ENCODE data around the gene PINK1. TPM values are rescaled to one million over a fixed set of nuclear protein-coding genes. Genes with fewer than 3 reads are reported as not detected.

PINK1 gene
- total RNA-seq, 3 donors from 2014 or later (not counting 1 experiment from before 2014, with no cell fraction given): 10.8 to 16.2 (median 15.0) TPM

DNA sequence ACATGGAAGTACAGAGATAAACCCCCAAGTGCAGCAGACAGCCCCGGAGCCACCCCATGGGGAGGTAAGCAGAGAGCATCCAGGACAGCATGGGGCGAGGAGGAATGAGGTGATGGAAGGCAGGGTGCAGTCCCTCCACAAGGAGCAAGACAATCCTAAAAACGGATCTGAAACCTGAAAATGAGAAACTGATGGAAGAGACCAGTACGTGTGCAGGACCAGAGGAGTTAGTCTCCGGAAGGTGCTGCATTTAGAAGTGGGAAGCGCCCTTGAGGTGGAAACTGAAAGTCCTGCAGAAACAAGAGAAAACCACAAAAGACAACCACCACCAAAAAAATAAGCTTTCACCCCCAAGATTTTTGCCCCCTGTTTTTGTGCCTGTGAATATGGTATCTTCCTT, 45.3 kb downstream of the PINK1 start:
- TF ChIP-seq, protein P1, sequence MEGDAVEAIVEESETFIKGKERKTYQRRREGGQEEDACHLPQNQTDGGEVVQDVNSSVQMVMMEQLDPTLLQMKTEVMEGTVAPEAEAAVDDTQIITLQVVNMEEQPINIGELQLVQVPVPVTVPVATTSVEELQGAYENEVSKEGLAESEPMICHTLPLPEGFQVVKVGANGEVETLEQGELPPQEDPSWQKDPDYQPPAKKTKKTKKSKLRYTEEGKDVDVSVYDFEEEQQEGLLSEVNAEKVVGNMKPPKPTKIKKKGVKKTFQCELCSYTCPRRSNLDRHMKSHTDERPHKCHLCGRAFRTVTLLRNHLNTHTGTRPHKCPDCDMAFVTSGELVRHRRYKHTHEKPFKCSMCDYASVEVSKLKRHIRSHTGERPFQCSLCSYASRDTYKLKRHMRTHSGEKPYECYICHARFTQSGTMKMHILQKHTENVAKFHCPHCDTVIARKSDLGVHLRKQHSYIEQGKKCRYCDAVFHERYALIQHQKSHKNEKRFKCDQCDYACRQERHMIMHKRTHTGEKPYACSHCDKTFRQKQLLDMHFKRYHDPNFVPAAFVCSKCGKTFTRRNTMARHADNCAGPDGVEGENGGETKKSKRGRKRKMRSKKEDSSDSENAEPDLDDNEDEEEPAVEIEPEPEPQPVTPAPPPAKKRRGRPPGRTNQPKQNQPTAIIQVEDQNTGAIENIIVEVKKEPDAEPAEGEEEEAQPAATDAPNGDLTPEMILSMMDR (IDR thresholded peaks at IDR 0.05): no peak
- peak overlapping the region; percentile 0 for H3K4me3 Mint-ChIP-seq
- H3K36me3 Mint-ChIP-seq: no peaks in the 10 kb centered on the region
- peaks cover 0 to 2% of the 10 kb centered on the region in 2 donors for H3K27me3 Mint-ChIP-seq (ENCODE audit: low read depth in 2 of 2)
- peaks cover 6 to 7% of the 10 kb centered on the region in 2 donors for H3K4me1 Mint-ChIP-seq
- DNase-seq (no peak), ATAC-seq (no peak)
- no peaks in the 10 kb centered on the region for H3K9me3 ChIP-seq (ENCODE audit: control insufficient read depth, insufficient read depth, low read length)
- no peak overlapping the region for H3K27ac Mint-ChIP-seq
- intact Hi-C loops (cut with micrococcal nuclease): no loop called here
- H3K36me3 ChIP-seq (ENCODE audit: control insufficient read depth, insufficient read depth, low read length): no peaks in the 10 kb centered on the region
- no peak overlapping the region for H3K4me3 ChIP-seq (ENCODE audit: low read length)
- H3K9me3 Mint-ChIP-seq: no peaks in the 10 kb centered on the region
- no peaks in the 10 kb centered on the region for H3K27me3 ChIP-seq (ENCODE audit: control insufficient read depth, insufficient read depth, low read length)
- H3K27ac ChIP-seq (ENCODE audit: low read length): no peak overlapping the region
- H3K4me1 ChIP-seq (ENCODE audit: control insufficient read depth, insufficient read depth, low read length): peaks cover 22% of the 10 kb centered on the region
- 27% methylated on average over 4 of the region's 6 CpGs for WGBS (ENCODE audit: insufficient coverage)

DNA sequence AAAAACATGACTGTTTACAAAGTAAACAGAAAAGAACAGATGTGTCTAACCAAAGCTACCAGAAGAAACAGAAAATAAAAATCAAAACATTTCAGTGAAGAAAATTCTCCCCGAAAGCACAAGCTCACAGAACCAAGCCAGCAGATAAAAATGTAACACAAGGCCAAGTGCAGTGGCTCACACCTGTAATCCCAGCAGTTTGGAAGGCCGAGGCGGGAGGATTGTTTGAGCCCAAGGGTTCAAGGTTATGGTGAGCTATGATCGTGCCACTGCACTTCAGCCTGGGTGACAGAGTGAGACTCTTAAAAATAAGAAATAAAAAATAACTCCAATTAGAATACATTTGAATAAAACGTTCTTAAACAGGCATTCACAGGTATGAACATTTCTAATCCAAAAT, 47.0 kb downstream of the PINK1 start:
- peaks cover 0 to 2% of the 10 kb centered on the region in 2 donors for H3K27me3 Mint-ChIP-seq (ENCODE audit: low read depth in 2 of 2)
- H3K27me3 ChIP-seq (ENCODE audit: control insufficient read depth, insufficient read depth, low read length): no peaks in the 10 kb centered on the region
- WGBS (ENCODE audit: insufficient coverage): 90% methylated on average over 3 of the region's 5 CpGs
- H3K4me3 ChIP-seq (ENCODE audit: low read length): no peak overlapping the region
- no peak overlapping the region for H3K27ac ChIP-seq (ENCODE audit: low read length)
- intact Hi-C loops (cut with micrococcal nuclease): no loop called here
- no peaks in the 10 kb centered on the region for H3K36me3 ChIP-seq (ENCODE audit: control insufficient read depth, insufficient read depth, low read length)
- H3K9me3 Mint-ChIP-seq: no peaks in the 10 kb centered on the region
- H3K27ac Mint-ChIP-seq: no peak overlapping the region
- no peaks in the 10 kb centered on the region for H3K9me3 ChIP-seq (ENCODE audit: control insufficient read depth, insufficient read depth, low read length)
- no peaks in the 10 kb centered on the region for H3K36me3 Mint-ChIP-seq
- H3K4me1 Mint-ChIP-seq: peaks cover 6 to 7% of the 10 kb centered on the region in 2 donors
- ATAC-seq: no peak
- DNase-seq: no peak
- H3K4me1 ChIP-seq (ENCODE audit: control insufficient read depth, insufficient read depth, low read length): peaks cover 22% of the 10 kb centered on the region
- TF ChIP-seq, protein P1 (IDR thresholded peaks at IDR 0.05): no peak
- no peak overlapping the region for H3K4me3 Mint-ChIP-seq

DNA sequence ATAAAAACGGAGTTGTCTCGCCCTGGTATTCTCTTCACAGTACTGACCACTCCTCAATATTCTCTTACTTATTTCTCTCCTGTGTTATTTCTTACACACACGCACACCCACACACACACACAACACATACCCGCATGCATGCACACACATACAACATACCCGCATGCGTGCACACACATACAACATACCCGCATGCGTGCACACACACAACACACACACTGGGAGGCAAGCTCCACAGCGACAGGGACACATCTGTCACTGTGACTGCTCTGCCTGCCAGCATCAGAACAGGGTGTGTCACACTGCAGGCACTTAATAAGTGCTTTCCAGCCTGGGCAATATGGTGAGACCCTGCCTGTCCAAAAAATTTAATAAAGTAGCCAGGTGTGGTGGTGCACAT, 48.7 kb downstream of the PINK1 start:
- no peaks in the 10 kb centered on the region for H3K27me3 ChIP-seq (ENCODE audit: control insufficient read depth, insufficient read depth, low read length)
- 94% methylated on average over 9 of the region's 9 CpGs for WGBS (ENCODE audit: insufficient coverage)
- H3K4me3 Mint-ChIP-seq: no peak overlapping the region
- H3K4me1 ChIP-seq (ENCODE audit: control insufficient read depth, insufficient read depth, low read length): peaks cover 22% of the 10 kb centered on the region
- no peaks in the 10 kb centered on the region for H3K36me3 ChIP-seq (ENCODE audit: control insufficient read depth, insufficient read depth, low read length)
- no peaks in the 10 kb centered on the region for H3K36me3 Mint-ChIP-seq
- intact Hi-C loops (cut with micrococcal nuclease): no loop called here
- TF ChIP-seq, protein P1 (IDR thresholded peaks at IDR 0.05): no peak
- H3K9me3 ChIP-seq (ENCODE audit: control insufficient read depth, insufficient read depth, low read length): no peaks in the 10 kb centered on the region
- no peak overlapping the region for H3K27ac ChIP-seq (ENCODE audit: low read length)
- no peak overlapping the region for H3K27ac Mint-ChIP-seq
- H3K4me1 Mint-ChIP-seq: peaks cover 6 to 7% of the 10 kb centered on the region in 2 donors
- DNase-seq (no peak), ATAC-seq (no peak)
- no peak overlapping the region for H3K4me3 ChIP-seq (ENCODE audit: low read length)
- H3K9me3 Mint-ChIP-seq: no peaks in the 10 kb centered on the region
- H3K27me3 Mint-ChIP-seq (ENCODE audit: low read depth in 2 of 2): no peaks in the 10 kb centered on the region

DNA sequence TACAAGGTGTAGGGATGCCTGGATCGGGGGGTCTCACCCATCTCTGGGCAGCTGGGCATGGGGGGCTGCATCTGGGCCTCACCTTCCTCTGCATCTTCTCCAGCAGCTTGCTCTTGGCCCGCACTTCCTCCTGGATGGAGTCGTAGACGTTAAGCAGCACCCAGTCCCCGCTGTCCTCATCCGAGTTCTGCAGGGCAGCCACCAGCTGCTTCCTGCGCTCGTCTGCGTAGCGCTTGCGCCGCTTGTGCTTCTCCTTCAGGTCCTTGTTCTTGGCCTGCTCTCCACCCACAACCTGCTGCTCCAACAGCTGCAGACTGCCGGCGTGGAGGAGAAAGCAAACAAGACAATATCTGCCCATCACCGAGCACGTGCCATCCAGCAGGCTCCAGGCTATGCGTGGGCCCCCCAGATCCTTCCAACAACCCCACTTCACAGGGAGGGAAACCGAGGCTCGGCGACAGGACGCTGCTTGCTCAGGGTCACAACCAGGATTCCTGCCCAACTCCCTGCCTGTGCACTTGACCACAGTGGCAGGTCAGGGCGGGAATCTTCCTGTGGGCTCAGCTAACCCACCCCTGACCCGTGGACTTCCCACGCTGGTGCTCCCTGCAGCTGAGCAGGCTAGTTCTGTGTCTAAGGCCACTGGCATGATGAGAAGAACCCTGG, 49.4 kb downstream of the PINK1 start:
- H3K27me3 ChIP-seq (ENCODE audit: control insufficient read depth, insufficient read depth, low read length): no peaks in the 10 kb centered on the region
- no peaks in the 10 kb centered on the region for H3K9me3 Mint-ChIP-seq
- ATAC-seq: no peak
- peaks cover 6 to 7% of the 10 kb centered on the region in 2 donors for H3K4me1 Mint-ChIP-seq
- WGBS (ENCODE audit: insufficient coverage): 37% methylated on average over 24 of the region's 24 CpGs
- H3K4me1 ChIP-seq (ENCODE audit: control insufficient read depth, insufficient read depth, low read length): peaks cover 22% of the 10 kb centered on the region
- TF ChIP-seq, protein P1 (IDR thresholded peaks at IDR 0.05): no peak
- no peak overlapping the region for H3K27ac Mint-ChIP-seq
- intact Hi-C loops (cut with micrococcal nuclease): no loop called here
- no peak overlapping the region for H3K4me3 ChIP-seq (ENCODE audit: low read length)
- H3K36me3 Mint-ChIP-seq: no peaks in the 10 kb centered on the region
- H3K27me3 Mint-ChIP-seq (ENCODE audit: low read depth in 2 of 2): no peaks in the 10 kb centered on the region
- no peak for DNase-seq
- no peaks in the 10 kb centered on the region for H3K36me3 ChIP-seq (ENCODE audit: control insufficient read depth, insufficient read depth, low read length)
- H3K4me3 Mint-ChIP-seq: no peak overlapping the region
- H3K9me3 ChIP-seq (ENCODE audit: control insufficient read depth, insufficient read depth, low read length): no peaks in the 10 kb centered on the region
- H3K27ac ChIP-seq (ENCODE audit: low read length): no peak overlapping the region
